ENCODE data around the gene MRPL57.
A peak's percentile ranks its signal among the peaks of the same experiment; 100 is the strongest.
"Not testable (repeated sequence)": the region's sequence is repeated elsewhere in the genome, so short reads cannot be mapped to it uniquely, and the experiment has no call there.

The MRPL57 gene

GRCh38 chr13:21181671-21182070 is 5.2 kb downstream of the MRPL57 start:
- no peak for DNase-seq (ENCODE audit: low read depth)
- H3K4me3 ChIP-seq (ENCODE audit: low read depth, low read length): no peak overlapping the region

DNA sequence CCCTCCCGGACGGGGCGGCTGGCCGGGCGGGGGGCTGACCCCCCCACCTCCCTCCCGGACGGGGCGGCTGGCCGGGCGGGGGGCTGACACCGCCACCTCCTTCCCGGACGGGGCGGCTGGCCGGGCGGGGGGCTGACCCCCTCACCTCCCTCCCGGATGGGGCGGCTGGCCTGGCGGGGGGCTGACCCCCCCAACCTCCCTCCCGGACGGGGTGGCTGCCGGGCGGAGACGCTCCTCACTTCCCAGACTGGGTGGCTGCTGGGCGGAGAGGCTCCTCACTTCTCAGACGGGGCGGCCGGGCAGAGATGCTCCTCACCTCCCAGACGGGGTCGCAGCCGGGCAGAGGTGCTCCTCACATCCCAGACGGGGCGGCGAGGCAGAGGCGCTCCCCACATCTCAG is 10.0 kb downstream of the MRPL57 start:
- not testable (repeated sequence) for H3K4me3 ChIP-seq (ENCODE audit: low read depth, low read length); DNase-seq (ENCODE audit: low read depth)

- DNase-seq (ENCODE audit: low read depth); H3K4me3 ChIP-seq (ENCODE audit: low read depth, low read length): not testable (repeated sequence)
These were observed 18.3 kb downstream of the MRPL57 start for GRCh38 chr13:21194756-21195155.

GRCh38 chr13:21197606-21198225 is 21.3 kb downstream of the MRPL57 start:
- not testable (repeated sequence) for H3K4me3 ChIP-seq (ENCODE audit: low read depth, low read length); DNase-seq (ENCODE audit: low read depth)

DNA sequence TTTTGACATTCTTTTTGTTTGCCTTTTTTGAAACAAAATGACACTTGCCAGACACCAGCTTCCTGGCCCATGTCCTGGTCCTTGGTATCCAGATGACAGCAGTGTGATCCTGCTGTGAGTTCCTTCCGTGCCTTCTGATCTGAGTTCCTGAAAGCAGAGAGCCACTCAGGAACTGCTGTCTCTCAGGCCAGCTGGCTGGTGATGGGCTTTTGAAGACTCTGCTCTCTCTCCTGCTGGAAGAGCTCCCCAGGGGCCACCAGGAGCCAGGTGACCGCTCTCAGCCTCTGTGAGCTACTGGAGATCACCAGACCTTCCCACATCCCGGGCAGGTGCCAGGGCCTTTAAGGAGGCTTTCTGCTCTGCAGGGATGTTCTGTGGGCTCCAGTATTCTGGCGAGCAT is 21.9 kb downstream of the MRPL57 start:
- H3K4me3 ChIP-seq (ENCODE audit: low read depth, low read length); DNase-seq (ENCODE audit: low read depth): not testable (repeated sequence)

- not testable (repeated sequence) for DNase-seq (ENCODE audit: low read depth)
These were observed 25.2 kb downstream of the MRPL57 start for GRCh38 chr13:21201456-21202190.

GRCh38 chr13:21202767-21203531 is 26.5 kb downstream of the MRPL57 start:
- no peak for DNase-seq (ENCODE audit: low read depth)
- no peak overlapping the region for H3K4me3 ChIP-seq (ENCODE audit: low read depth, low read length)

More at GRCh38 chr13:21201456-21202190, 25.2 kb downstream of the MRPL57 start:
- H3K4me3 ChIP-seq (ENCODE audit: low read depth, low read length): not testable (repeated sequence)

DNA sequence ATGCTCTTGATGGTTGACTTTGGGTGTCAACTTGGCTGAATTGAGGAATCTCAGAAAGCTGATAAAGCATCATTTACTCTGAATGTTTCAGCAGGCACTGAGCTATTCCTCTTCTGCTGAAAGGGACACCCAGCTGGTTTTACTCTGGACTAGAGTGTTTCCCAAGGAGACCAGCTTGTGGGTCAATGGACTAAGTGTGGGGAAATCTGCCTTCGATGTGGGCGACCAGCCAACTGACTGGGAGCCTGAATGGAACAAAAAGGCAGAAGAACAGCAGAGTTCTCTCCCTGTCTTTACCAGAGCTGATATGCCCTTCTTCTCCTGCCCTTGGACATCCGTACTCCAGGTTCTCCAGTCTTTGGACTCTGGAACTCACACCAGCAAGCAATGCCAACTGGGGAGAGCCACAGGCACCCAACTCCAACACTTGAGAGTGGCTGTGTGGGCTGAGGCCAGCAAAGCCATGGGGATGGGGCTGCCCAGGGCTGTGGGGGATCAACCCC is 32.2 kb downstream of the MRPL57 start:
- DNase-seq (ENCODE audit: low read depth): no peak
- no peak overlapping the region for H3K4me3 ChIP-seq (ENCODE audit: low read depth, low read length)

DNA sequence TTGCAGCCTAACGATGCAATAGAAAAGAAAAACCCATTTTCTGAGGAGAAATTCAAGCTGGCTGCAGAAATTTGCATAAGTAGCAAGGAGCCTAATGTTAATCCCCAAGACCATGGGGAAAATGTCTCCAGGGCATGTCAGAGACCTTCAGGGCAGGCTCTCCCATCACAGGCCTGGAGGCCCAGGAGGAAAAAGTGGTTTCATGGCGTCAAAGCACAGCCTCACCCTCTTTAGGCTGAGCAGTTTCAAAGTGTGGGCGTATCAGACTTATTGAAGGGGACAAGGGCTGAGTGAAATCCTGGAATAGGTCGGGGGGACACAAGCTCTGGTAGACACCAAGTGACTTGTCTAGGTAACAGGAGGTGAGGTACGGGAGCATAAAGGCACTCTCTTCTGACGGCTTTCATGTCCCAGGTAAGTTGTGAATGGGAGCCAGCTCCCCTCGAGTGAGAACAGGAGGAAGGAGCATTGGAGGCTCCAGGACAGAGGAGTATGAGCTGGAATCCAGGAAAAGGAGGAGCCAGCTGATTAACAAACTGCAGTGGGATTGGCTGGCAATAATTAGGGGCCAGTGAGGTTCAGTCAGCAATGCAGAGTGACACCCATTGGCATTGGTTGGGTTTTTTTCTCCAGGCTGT is 35.8 kb downstream of the MRPL57 start:
- H3K4me3 ChIP-seq (ENCODE audit: low read depth, low read length): no peak overlapping the region
- DNase-seq (ENCODE audit: low read depth): no peak

DNA sequence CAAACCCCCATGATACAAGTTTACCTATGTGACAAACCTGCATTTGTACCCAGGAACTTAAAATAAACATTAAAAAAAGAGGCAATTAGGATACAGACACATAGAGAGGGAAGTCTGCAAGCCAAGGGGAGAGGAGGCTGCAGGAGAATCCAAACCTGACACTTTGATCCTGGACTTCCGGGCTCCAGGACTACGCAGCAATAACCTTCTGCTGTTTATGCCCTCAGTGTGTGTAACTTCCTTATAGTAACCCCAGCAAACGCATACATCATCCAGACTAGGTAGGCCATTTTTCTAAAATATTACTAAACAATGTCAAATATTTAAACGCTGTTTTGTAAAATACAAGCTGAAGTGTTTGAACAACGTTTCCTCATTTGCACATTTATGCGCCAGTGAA is 39.0 kb downstream of the MRPL57 start:
- not testable (repeated sequence) for H3K4me3 ChIP-seq (ENCODE audit: low read depth, low read length); DNase-seq (ENCODE audit: low read depth)

- peak overlapping the region; percentile 15 for H3K4me3 ChIP-seq (ENCODE audit: low read depth, low read length)
- no peak for DNase-seq (ENCODE audit: low read depth)
These were observed 39.9 kb downstream of the MRPL57 start for GRCh38 chr13:21216332-21216731.

- H3K4me3 ChIP-seq (ENCODE audit: low read depth, low read length): no peak overlapping the region
- DNase-seq (ENCODE audit: low read depth): no peak
These were observed 42.0 kb downstream of the MRPL57 start for GRCh38 chr13:21218351-21219035.

DNA sequence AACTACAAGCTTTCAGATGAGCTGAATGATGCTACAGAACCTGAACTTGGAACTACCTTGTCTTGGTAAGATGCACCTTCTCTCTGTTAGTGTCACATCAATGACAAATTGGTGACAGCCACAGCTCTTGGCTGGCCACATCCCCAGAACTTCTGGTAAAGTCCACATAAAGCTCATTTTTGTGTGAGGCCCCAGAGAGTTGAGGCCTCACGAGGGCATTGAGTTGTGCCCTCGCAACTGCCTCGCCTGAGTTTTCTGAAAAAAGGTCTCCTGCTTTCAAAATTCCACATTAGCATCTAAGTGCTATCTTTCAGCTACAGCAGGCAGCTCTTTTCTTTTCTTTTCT is 42.6 kb downstream of the MRPL57 start:
- H3K4me3 ChIP-seq (ENCODE audit: low read depth, low read length): no peak overlapping the region
- DNase-seq (ENCODE audit: low read depth): no peak

DNA sequence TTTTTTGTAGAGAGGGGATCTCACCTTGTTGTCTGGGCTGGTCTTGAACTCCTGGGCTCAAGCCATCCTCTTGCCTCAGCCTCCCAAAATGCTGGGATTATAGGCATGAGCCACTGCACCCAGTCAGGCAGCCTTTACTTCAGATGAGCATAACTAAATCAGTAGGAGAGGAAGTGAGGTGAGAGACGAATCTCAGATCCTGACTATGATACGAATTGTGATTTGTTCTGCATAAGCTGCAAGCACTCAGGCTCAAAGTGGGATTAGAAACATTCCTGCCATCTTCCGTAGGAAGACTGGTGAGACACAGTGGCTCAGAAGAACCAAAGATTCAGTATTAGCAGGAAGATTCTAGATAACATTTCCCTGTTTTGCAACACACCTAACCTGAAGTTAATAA is 43.3 kb downstream of the MRPL57 start:
- H3K4me3 ChIP-seq (ENCODE audit: low read depth, low read length); DNase-seq (ENCODE audit: low read depth): not testable (repeated sequence)

DNA sequence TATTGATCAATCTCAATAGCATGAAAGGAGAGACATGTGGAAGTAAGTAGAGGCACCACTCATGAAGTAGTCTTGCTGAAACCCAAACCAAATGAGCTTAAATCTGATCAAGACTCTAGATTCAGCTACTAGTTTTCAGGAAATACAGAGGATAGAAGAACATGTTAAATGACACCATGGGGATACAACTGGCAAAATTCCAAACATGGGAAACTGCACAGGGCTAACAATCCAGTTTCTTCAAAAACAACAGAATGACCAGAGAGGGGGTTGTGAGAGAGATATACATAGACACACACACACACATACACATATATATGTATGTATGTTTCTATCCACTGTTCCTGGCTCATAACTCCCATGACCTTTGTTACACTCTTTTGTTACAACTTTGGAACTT is 44.8 kb downstream of the MRPL57 start:
- no peak for DNase-seq (ENCODE audit: low read depth)

DNA sequence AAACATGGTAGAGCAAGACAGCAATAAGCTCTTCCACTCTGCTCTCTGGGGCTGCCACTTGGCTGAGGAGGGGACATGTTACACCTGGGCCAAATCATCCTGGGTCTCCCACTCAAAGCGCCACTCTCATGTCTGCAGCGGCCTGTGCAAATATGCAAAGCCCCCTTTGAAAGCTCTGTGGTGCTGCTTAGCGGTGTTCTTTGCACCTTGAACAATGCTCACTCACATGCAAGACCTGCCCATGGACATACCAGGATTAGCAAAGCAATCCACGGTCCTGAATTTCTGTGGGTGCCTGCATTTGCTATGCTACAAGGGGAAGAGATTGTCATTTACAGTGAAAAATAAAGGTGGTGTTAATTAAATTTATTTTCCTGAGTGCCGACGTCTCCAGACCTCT is 48.6 kb downstream of the MRPL57 start:
- no peak for DNase-seq (ENCODE audit: low read depth)

More for the DNA sequence above, 44.8 kb downstream of the MRPL57 start:
- H3K4me3 ChIP-seq (ENCODE audit: low read depth, low read length): no peak overlapping the region

GRCh38 chr13:21225841-21226581 is 49.6 kb downstream of the MRPL57 start:
- no peak overlapping the region for H3K4me3 ChIP-seq (ENCODE audit: low read depth, low read length)
- DNase-seq (ENCODE audit: low read depth): no peak

More for the DNA sequence above, 48.6 kb downstream of the MRPL57 start:
- no peak overlapping the region for H3K4me3 ChIP-seq (ENCODE audit: low read depth, low read length)

- DNase-seq (ENCODE audit: low read depth): no peak
- H3K4me3 ChIP-seq (ENCODE audit: low read depth, low read length): no peak overlapping the region
These were observed 51.5 kb downstream of the MRPL57 start for GRCh38 chr13:21227917-21228316.

Data from skeletal muscle cell (primary cell).